IMR-90 (cell line): ENCODE measurements around the gene QSOX2. TPM values are rescaled to one million over a fixed set of nuclear protein-coding genes. Genes with fewer than 3 reads are reported as not detected.

Experiments used
- ATAC-seq: fragments of 200-7000 bp; cut with Tn5 transposase; 2 replicates; pipeline ENCODE4 v1.9.1; 2020; ENCODE audit warnings: low read depth, mild to moderate bottlenecking, moderate library complexity
- BruUV-seq: library from RNA; stranded (reverse); fragments of 400-500 nt; replicated peaks from 2 replicates; lab custom pipeline; 2021; lab: Mats Ljungman, UMichigan
- CTCF ChIA-PET: fragments of 300-600 bp; formaldehyde crosslinking; extraction: SDS; loops from one replicate; lab custom pipeline; 2021; ENCODE audit warnings: antibody characterized with exemption; lab: Yijun Ruan, JAX
- POLR2A ChIA-PET: fragments of 300-600 bp; sonication (Branson Sonifier 250); formaldehyde crosslinking; loops from one replicate; lab custom pipeline; 2022; ENCODE audit warnings: antibody characterized with exemption; ENCODE audit not compliant: unreplicated experiment; lab: Charles Lee
- DNase-seq: peaks from one replicate; pipeline ENCODE4 v3.0.0; 2013
- H2AFZ ChIP-seq: replicated peaks from 2 replicates; pipeline ENCODE3; 2013; ENCODE audit warnings: low read length, mild to moderate bottlenecking; ENCODE audit not compliant: poor library complexity
- H2AK5ac ChIP-seq: 2 replicates; pipeline ENCODE4 v1.6.1; 2013; ENCODE audit warnings: low read depth, low read length, inconsistent platforms
- H2AK9ac ChIP-seq: replicated peaks from 2 replicates; pipeline ENCODE3; 2013; ENCODE audit warnings: mild to moderate bottlenecking, low read depth, low read length, moderate library complexity; ENCODE audit not compliant: poor library complexity
- H2BK120ac ChIP-seq: 2 replicates; pipeline ENCODE4 v1.6.1; 2013; ENCODE audit warnings: low read depth, low read length, inconsistent platforms
- H2BK15ac ChIP-seq: 3 replicates; pipeline ENCODE4 v1.6.1; 2013; ENCODE audit warnings: low read depth, low read length, inconsistent platforms
- H2BK20ac ChIP-seq: 2 replicates; pipeline ENCODE4 v1.6.1; 2013; ENCODE audit warnings: low read depth, mild to moderate bottlenecking, inconsistent platforms, low read length, moderate library complexity
- H2BK5ac ChIP-seq: 2 replicates; pipeline ENCODE4 v1.6.1; 2013; ENCODE audit warnings: mild to moderate bottlenecking, low read depth, low read length, inconsistent platforms; ENCODE audit not compliant: poor library complexity, severe bottlenecking
- H3K14ac ChIP-seq: replicated peaks from 2 replicates; pipeline ENCODE4 v1.6.1; 2013; ENCODE audit warnings: low read depth, low read length, inconsistent platforms
- H3K18ac ChIP-seq: 2 replicates; pipeline ENCODE4 v1.6.1; 2013; ENCODE audit warnings: low read depth, low read length, control low read depth
- H3K23ac ChIP-seq: 2 replicates; pipeline ENCODE4 v1.6.1; 2013; ENCODE audit warnings: low read depth, low read length, inconsistent platforms
- H3K27ac ChIP-seq: 2 replicates; pipeline ENCODE4 v1.5.1; 2013; ENCODE audit warnings: mild to moderate bottlenecking, control low read depth, low read length; ENCODE audit not compliant: insufficient read depth
- H3K27me3 ChIP-seq: 2 replicates; pipeline ENCODE4 v1.6.1; 2013; ENCODE audit warnings: low read length; ENCODE audit not compliant: control insufficient read depth, insufficient read depth
- H3K36me3 ChIP-seq: 2 replicates; pipeline ENCODE4 v1.6.1; 2013; ENCODE audit warnings: low read length, mixed read lengths; ENCODE audit not compliant: control insufficient read depth, insufficient read depth
- H3K4ac ChIP-seq: 2 replicates; pipeline ENCODE4 v1.6.1; 2013; ENCODE audit warnings: low read depth, low read length, inconsistent platforms
- H3K4me1 ChIP-seq: 2 replicates; pipeline ENCODE4 v1.6.1; 2013; ENCODE audit warnings: low read length, mixed read lengths; ENCODE audit not compliant: control insufficient read depth, insufficient read depth
- H3K4me2 ChIP-seq: 2 replicates; pipeline ENCODE4 v1.6.1; 2013; ENCODE audit warnings: low read depth, mild to moderate bottlenecking, control low read depth, low read length, moderate library complexity
- H3K4me3 ChIP-seq: 2 replicates; pipeline ENCODE4 v1.5.1; 2013; ENCODE audit warnings: low read depth, mild to moderate bottlenecking, control low read depth, low read length, moderate library complexity; ENCODE audit not compliant: insufficient read depth
- H3K56ac ChIP-seq: 2 replicates; pipeline ENCODE4 v1.6.1; 2013; ENCODE audit warnings: low read length, inconsistent platforms; ENCODE audit not compliant: insufficient read depth; ENCODE audit errors: extremely low read depth
- H3K79me1 ChIP-seq, 2 experiments: 2 replicates each; pipeline ENCODE4 v1.6.1; 2013; ENCODE audit warnings: low read length in 2 of 2, inconsistent platforms in 1 of 2, low read depth in 1 of 2
- H3K9ac ChIP-seq: 2 replicates; pipeline ENCODE4 v1.6.1; 2013; ENCODE audit warnings: low read depth, low read length, control low read depth
- H3K9me1 ChIP-seq: 2 replicates; pipeline ENCODE4 v1.6.1; 2013; ENCODE audit warnings: low read length, inconsistent platforms; ENCODE audit not compliant: insufficient read depth
- H3K9me3 ChIP-seq: 2 replicates; pipeline ENCODE4 v1.6.1; 2013; ENCODE audit warnings: low read length; ENCODE audit not compliant: control insufficient read depth, insufficient read depth
- H4K20me1 ChIP-seq: 2 replicates; pipeline ENCODE4 v1.6.1; 2013; ENCODE audit warnings: low read length, inconsistent platforms; ENCODE audit not compliant: insufficient read depth
- H4K5ac ChIP-seq: 2 replicates; pipeline ENCODE4 v1.6.1; 2013; ENCODE audit warnings: mild to moderate bottlenecking, low read depth, low read length, control low read depth
- H4K8ac ChIP-seq, 2 experiments: 2 replicates each; pipeline ENCODE4 v1.6.1; 2013; ENCODE audit warnings: low read depth in 2 of 2, low read length in 2 of 2, control low read depth in 1 of 2, inconsistent platforms in 1 of 2
- H4K91ac ChIP-seq: 2 replicates; pipeline ENCODE4 v1.6.1; 2013; ENCODE audit warnings: low read depth, low read length, inconsistent platforms; ENCODE audit not compliant: insufficient read depth
- BHLHE40 ChIP-seq: fragments of 150-350 bp; IDR thresholded peaks from 2 replicates; pipeline ENCODE4 v1.6.1; 2016; ENCODE audit warnings: mild to moderate bottlenecking, low read depth, low read length
- MAZ ChIP-seq: IDR thresholded peaks from 2 replicates; pipeline ENCODE4 v1.6.1; 2012; ENCODE audit warnings: low read depth, mild to moderate bottlenecking, low read length, improper control_type of control experiment, moderate library complexity, borderline replicate concordance
- MXI1 ChIP-seq: IDR thresholded peaks from 2 replicates; pipeline ENCODE4 v1.6.1; 2012; ENCODE audit warnings: low read depth, mild to moderate bottlenecking, low read length, moderate library complexity, borderline replicate concordance
- POLR2A ChIP-seq: IDR thresholded peaks from 2 replicates; pipeline ENCODE4 v1.6.1; 2012; ENCODE audit warnings: mild to moderate bottlenecking, low read depth, low read length
- RCOR1 ChIP-seq: IDR thresholded peaks from 2 replicates; pipeline ENCODE4 v1.6.1; 2012; ENCODE audit warnings: mild to moderate bottlenecking, low read length, improper control_type of control experiment; ENCODE audit not compliant: insufficient replicate concordance
- RFX5 ChIP-seq: IDR thresholded peaks from 2 replicates; pipeline ENCODE4 v1.8.0; 2012; ENCODE audit warnings: low read depth, mild to moderate bottlenecking, low read length, moderate library complexity
- WGBS, 2 experiments: methylation state at CpG; one replicate each; pipeline versions ENCODE4 v1.1.5 to v1.1.7; 2013; ENCODE audit warnings: missing lambda C conversion rate in 2 of 2; ENCODE audit not compliant: insufficient read length in 1 of 2; ENCODE audit errors: extremely low coverage in 2 of 2; 5-methylcytosine and 5-hydroxymethylcytosine counted together
- dilution Hi-C: fragments of 300-500 bp; cut with HindIII; formaldehyde crosslinking; loops from one replicate; pipeline ENCODE4 v1.14.3; 2018; ENCODE audit warnings: low sequenced_read_pairs; ENCODE audit not compliant: unreplicated experiment
- in situ Hi-C: fragments of 300-500 bp; cut with MboI; formaldehyde crosslinking; loops from 3 replicates; pipeline ENCODE4 v1.14.3; 2019; ENCODE audit warnings: low sequenced_read_pairs, inconsistent platforms, mixed read lengths
- intact Hi-C: fragments of 100-400 bp; cut with micrococcal nuclease; formaldehyde crosslinking; loops from 2 replicates; pipeline ENCODE4 v1.10.0; 2022
- polyA plus RNA-seq, 3 experiments: library from polyadenylated mRNA; depleted of rRNA; stranded (reverse); fragments of >200 nt; gene quantifications; 2 replicates each; pipeline ENCODE4 v1.2.3, GENCODE V29; 2012; ENCODE audit warnings: low replicate concordance in 1 of 3
- total RNA-seq: library from RNA; depleted of rRNA; stranded (reverse); fragments of >200 nt; gene quantifications from 2 replicates; pipeline ENCODE4 v1.2.3, GENCODE V29; 2012
- TF ChIP-seq, protein P1 (sequence below): fragments of 150-350 bp; IDR thresholded peaks from 2 replicates; pipeline ENCODE4 v1.6.1; 2016; ENCODE audit warnings: low read depth, mild to moderate bottlenecking, low read length, moderate library complexity, borderline replicate concordance
- TF ChIP-seq, protein P2 (sequence below): conservative IDR thresholded peaks from 2 replicates; pipeline ENCODE4 v1.5.1; 2012; ENCODE audit warnings: mild to moderate bottlenecking, low read depth, low read length, improper control_type of control experiment

Gene QSOX2
- total and polyA plus RNA-seq, 2 of the 4 experiments (the other 2 are of a cell fraction): 5.9 to 12.9 TPM

DNA sequence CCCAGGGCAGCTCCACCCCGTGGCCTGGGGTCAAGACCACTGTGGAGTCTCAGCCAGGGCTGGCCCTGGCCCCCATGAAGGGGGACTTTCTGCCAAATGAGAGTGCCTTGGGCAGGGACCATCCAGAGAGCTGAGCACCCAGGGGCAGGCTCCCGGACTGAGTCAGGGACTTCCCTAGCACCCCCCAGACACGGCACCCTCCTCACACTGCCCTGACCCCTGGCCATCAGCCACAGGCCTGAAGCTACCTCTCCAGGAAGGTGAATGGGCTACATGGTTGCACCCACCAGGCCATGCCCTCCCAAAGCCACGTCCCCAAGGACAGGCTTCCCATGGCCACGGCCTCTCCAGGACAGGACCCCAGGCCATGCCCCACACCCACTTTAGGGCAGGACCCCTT lies 48.8 kb upstream of the QSOX2 start:
- Histone ChIP-seq H3K27me3 (peaks cover 37% of the 10 kb centered on the region), H3K18ac (no peak overlapping the region), H4K20me1 (no peaks in the 10 kb centered on the region), H3K56ac (no peak overlapping the region), H3K4me3 (no peak overlapping the region), H3K14ac (no peak overlapping the region), H3K23ac (no peak overlapping the region), H2AK5ac (no peak overlapping the region), H3K36me3 (no peaks in the 10 kb centered on the region), H2AFZ (no peak overlapping the region), H3K79me1 (no peaks in the 10 kb centered on the region), H3K4me1 (no peaks in the 10 kb centered on the region), H4K8ac (no peak overlapping the region), H4K5ac (no peak overlapping the region), H3K9me3 (no peaks in the 10 kb centered on the region; the same call in 1 of the 2 replicates), H3K4me2 (no peak overlapping the region), H3K4ac (no peak overlapping the region), H2BK5ac (no peak overlapping the region), H3K27ac (no peak overlapping the region), H2AK9ac (peak overlapping the region; percentile 42), H2BK120ac (no peak overlapping the region), H2BK20ac (no peak overlapping the region), H3K9ac (no peak overlapping the region), H3K9me1 (no peaks in the 10 kb centered on the region), H4K91ac (no peak overlapping the region), H2BK15ac (no peak overlapping the region)
- ATAC-seq (no peak), DNase-seq (no peak)
- CTCF ChIA-PET: no interaction called here
- in situ Hi-C loops (no loop called here), intact Hi-C loops (no loop called here), dilution Hi-C loops (no loop called here)
- no peak for TF ChIP-seq RCOR1
- TF ChIP-seq BHLHE40: no peak
- TF ChIP-seq MAZ: no peak
- no peak for TF ChIP-seq POLR2A
- TF ChIP-seq, protein P1, sequence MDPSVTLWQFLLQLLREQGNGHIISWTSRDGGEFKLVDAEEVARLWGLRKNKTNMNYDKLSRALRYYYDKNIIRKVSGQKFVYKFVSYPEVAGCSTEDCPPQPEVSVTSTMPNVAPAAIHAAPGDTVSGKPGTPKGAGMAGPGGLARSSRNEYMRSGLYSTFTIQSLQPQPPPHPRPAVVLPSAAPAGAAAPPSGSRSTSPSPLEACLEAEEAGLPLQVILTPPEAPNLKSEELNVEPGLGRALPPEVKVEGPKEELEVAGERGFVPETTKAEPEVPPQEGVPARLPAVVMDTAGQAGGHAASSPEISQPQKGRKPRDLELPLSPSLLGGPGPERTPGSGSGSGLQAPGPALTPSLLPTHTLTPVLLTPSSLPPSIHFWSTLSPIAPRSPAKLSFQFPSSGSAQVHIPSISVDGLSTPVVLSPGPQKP: no peak
- TF ChIP-seq, protein P2, sequence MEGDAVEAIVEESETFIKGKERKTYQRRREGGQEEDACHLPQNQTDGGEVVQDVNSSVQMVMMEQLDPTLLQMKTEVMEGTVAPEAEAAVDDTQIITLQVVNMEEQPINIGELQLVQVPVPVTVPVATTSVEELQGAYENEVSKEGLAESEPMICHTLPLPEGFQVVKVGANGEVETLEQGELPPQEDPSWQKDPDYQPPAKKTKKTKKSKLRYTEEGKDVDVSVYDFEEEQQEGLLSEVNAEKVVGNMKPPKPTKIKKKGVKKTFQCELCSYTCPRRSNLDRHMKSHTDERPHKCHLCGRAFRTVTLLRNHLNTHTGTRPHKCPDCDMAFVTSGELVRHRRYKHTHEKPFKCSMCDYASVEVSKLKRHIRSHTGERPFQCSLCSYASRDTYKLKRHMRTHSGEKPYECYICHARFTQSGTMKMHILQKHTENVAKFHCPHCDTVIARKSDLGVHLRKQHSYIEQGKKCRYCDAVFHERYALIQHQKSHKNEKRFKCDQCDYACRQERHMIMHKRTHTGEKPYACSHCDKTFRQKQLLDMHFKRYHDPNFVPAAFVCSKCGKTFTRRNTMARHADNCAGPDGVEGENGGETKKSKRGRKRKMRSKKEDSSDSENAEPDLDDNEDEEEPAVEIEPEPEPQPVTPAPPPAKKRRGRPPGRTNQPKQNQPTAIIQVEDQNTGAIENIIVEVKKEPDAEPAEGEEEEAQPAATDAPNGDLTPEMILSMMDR: no peak
- no peak for TF ChIP-seq MXI1
- TF ChIP-seq RFX5: no peak
- 22% methylated on average over 3 of the region's 5 CpGs; no CpG with 5 or more reads in 1 of the 2 experiments for WGBS, 2 experiments
- POLR2A ChIA-PET: no interaction called here
- BruUV-seq: no TSS peak
